ENCODE results near the gene KCNJ15. TPM values are rescaled to one million over a fixed set of nuclear protein-coding genes. Genes with fewer than 3 reads are reported as not detected.

KCNJ15 gene
- polyA plus RNA-seq, 4 donors: 3.6 to 236 (median 209) TPM

DNA sequence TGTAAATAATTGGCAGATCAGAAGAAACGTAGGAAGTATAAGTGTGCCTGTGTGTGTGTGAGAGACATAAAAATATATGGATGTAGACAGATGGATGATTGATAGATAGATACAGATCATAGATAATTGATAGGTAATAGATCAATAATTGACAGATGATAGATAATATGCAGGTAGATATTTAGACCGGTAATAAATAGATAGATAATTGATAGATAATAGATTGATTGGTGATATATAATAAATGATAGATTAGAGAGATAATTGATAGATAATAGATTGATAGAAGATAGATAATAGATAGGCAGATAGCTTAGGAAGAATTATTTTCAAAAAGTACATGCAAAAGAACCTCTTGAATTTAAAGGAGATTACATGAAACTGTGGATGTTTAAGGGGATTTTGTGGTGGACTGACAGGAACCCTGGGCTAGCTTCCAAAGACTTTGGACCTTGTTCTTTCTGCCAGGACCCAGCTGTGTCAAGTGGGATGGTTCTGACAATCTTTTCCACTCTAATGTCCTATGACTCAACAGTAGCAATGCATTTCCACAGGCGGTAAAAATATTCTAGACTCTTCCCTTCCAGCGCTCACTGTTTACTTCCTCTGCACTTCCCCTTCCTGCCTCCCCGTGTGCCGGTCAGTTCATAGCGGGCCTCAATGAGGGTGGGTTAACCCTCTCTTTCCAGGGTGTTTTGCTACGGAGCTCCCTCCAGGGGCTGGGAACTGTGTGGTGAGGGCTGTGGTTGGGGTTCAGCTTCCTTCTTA lies 39.4 kb downstream of the KCNJ15 start:
- DNase-seq (ENCODE audit: low read depth in 4 of 4, low spot score in 3 of 4): no peak

DNA sequence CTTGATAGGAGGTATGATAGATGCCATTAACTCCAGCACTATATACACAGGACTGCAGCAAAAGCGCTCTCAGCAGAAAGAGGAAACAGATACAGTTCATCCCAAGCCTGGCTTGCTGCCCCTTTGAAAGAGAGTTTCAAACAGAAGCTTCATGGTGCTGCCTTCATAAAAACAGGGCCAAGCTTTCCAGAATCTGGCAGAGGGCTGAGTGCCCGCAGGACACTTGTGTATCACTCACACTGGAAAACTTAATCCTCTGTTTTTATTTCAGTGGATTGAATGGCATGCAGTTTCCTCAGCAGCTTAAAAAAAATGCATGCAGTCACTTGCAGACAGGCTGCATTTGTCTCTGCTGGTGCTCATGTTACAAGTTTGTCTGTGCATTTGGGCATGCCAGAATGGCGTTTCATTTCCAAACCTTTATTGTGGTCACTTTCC lies 40.4 kb downstream of the KCNJ15 start:
- DNase-seq (ENCODE audit: low read depth in 4 of 4, low spot score in 3 of 4): no peak

DNA sequence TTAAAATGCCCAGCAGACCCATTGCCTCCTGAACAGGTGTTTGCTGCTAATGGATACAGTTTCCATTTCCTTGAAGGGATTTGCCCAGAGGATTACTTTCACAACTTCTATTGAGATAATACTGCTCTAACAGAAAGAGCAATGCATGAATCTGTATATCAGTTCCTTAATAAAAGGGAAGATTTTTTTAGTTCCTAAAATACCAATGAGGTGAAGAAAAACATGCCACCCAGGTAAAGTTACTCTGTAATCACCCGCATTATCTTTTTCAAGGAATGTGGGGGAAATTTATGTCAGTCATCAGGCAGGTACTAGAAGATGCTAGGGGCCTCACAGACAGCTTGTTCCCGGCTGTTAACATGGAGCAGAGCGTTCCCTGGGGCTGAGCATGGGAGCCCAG lies 41.1 kb downstream of the KCNJ15 start:
- DNase-seq (ENCODE audit: low read depth in 4 of 4, low spot score in 3 of 4): no peak

DNA sequence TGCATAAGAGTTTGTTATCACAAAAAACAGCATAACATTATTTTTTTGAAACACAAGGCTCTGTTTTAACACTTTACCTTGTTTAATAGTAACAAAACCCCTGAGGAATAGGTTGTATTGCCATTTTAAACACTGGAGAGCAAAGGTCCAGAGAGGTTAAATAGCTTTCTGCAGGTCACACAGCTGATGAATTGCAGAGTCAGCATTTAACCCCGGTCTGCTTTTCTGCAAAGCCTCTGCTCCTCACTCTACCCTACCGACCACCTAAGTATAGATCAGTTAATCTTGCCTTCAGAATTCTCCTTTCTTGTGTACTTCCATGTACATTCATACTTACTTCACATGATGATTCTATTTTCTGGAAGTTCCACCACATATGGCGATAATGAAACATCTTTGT lies 42.0 kb downstream of the KCNJ15 start:
- DNase-seq (ENCODE audit: low read depth in 4 of 4, low spot score in 3 of 4): no peak

DNA sequence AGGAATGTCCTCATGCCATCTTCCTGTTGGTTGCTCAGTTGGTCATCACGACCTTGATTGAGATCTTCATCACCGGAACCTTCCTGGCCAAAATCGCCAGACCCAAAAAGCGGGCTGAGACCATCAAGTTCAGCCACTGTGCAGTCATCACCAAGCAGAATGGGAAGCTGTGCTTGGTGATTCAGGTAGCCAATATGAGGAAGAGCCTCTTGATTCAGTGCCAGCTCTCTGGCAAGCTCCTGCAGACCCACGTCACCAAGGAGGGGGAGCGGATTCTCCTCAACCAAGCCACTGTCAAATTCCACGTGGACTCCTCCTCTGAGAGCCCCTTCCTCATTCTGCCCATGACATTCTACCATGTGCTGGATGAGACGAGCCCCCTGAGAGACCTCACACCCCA lies 42.9 kb downstream of the KCNJ15 start:
- DNase-seq (ENCODE audit: low read depth in 4 of 4, low spot score in 3 of 4): no peak

DNA sequence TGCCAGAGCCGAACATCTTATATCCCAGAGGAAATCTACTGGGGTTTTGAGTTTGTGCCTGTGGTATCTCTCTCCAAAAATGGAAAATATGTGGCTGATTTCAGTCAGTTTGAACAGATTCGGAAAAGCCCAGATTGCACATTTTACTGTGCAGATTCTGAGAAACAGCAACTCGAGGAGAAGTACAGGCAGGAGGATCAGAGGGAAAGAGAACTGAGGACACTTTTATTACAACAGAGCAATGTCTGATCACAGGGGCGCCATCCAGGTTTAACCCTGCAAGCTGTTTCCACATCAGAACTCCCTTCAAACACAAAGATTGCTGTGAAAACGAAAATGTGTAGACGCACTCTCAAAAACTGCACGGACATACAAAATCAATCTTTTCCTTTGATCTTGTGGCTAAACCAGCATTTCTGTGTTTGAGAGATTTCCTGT lies 43.4 kb downstream of the KCNJ15 start:
- DNase-seq (ENCODE audit: low read depth in 4 of 4, low spot score in 3 of 4): no peak

DNA sequence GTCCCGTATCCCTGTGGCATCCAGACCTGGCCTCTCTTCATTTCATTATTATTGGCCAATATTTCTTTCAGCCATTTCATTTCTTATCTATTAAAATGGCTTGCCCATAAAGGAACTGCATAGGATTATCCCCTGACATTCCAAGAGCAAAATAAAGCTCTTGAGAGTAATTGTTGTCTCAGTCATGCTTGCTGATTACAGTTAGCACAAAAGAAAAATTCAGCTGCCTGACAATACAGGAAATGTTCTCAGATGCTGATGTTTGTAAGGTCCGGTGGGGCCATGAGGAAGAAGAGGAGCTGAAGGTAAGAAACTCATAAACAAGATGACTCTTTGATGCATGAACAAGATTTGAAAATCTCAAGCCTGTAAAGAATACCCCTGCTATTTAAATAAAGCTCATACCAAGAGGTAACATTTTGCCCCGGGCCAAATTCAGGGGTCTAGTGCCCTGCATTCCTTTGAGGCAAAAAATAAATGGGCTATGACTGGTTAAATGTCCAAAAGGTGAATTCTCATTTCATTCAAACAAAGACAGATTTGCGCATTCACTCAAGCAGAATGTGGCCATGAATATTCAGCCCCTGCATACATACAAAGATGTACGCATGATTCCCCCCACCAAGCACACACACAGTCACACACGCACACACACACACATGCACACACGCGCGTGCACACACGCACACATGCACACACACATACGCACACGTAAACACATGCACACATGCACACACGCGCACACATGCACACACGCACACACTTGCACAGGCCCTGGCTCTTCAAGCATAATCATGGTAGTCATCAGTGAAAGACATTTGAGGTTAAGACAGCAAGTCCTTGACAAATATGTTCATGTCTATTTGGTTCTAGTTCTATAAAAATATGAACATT lies 44.8 kb downstream of the KCNJ15 start:
- DNase-seq (ENCODE audit: low read depth in 4 of 4, low spot score in 3 of 4): no peak

DNA sequence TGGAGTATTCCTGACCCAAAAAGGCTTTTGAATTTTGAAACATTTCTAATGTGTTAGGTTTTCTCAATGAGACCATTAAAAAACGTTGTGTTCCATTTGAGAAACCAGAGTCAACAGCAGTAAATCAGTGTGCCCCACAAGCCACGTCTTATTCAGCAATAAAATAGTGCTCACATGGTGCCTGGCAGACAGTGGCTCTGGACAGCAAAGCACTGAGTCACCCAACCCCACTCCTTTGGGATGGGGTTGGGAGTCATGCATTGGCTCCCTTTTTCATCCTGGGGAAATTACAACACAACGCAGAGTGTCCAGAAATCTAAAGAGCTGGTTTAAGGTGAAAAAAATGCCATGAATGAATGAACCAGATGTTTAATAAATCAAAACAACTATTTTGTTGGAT lies 46.5 kb downstream of the KCNJ15 start:
- DNase-seq (ENCODE audit: low read depth in 4 of 4, low spot score in 3 of 4): no peak

DNA sequence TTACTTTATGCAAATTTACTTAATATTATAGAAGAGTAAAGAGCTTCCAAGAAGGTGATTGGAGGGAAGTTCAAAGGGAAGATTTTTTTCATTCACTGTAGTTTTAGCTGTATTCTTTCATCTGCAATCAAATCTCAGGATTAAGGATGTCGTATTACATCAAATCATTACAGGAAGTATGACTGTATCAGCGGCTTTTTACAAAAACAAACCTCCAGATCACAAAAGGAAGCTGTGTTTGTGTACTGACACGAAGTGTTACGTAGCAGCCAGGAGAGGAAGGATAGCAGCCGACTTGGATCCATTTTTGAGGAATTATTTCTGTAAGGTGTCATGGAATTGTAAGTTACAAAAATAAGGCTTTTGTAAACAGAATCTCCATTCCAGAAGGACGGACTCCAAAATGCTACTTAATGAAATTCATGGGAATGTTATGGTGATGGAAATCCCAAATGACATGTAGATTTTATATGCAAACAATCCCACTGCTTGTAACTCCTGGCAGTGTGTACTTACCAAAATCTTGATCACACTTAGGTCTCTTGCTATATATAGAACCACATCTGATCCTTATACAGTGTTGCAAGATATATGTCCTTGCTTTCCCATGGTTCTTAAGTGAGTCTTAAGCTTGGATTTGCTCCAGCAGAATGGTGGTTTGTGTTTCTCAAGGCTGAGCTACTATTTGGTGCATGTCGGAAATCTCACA lies 49.8 kb downstream of the KCNJ15 start:
- DNase-seq (ENCODE audit: low read depth in 4 of 4, low spot score in 3 of 4): no peak

DNA sequence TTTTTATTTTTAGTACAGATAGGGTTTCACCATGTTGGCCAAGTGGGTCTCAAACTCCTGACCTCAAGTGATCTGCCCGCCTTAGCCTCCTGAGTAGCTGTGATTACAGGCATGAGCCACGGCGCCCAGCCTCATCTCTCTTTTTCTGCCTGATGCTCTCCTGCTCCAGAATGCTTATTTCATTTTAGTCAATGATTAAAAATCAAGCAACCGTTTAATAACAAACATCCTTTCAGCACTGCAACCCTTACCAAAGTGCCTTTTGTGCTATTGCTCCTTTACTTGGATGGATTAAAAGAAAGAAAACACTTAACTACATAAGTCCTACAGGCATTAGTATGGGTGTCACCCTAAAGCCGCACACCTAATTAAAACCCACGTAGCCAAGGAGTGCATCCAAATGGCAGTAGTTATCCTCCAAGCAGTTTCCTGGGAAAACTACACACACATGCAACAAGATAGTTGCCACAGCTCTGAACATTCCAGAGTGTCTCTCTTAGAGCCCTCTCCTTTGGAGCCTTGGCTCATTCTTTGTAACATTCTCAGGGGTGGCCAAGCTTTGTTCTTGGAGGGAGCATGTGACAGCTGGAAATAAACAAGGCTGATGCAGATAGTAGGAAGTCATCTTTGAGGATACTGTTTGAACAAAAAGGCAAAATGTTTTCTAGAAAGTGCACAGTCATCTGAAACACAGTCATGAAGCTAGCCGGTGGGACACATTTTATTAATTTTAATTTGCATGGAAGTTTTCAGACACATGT lies 51.2 kb downstream of the KCNJ15 start:
- DNase-seq (ENCODE audit: low read depth in 4 of 4, low spot score in 3 of 4): no peak

DNA sequence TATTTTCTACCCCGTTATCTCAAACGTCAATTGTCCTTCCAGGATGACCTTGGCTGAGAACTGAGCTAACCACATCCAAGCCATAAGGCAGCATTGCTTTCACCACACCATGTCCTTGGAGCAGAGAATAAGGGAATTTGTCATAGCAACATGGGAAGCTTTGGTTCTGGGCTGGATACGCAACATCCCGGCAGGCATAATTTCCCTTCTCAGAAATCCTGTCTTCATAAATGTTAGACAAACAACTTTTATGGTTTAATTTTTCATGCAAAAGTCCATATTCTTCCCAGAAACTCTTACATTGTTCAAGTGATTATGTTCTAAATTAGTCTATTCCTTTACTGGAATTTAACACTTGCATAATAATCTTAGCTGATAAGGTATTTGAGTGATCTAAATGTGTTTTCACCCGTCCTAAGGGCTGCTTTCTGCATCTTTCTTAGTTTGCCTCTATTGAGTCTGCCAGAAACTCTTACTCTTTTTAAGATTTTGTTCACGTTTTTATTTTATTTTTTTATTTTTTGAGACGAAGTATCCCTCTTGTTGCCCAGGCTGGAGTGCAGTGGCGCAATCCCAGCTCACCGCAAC lies 51.8 kb downstream of the KCNJ15 start:
- DNase-seq (ENCODE audit: low read depth in 4 of 4, low spot score in 3 of 4): no peak

DNA sequence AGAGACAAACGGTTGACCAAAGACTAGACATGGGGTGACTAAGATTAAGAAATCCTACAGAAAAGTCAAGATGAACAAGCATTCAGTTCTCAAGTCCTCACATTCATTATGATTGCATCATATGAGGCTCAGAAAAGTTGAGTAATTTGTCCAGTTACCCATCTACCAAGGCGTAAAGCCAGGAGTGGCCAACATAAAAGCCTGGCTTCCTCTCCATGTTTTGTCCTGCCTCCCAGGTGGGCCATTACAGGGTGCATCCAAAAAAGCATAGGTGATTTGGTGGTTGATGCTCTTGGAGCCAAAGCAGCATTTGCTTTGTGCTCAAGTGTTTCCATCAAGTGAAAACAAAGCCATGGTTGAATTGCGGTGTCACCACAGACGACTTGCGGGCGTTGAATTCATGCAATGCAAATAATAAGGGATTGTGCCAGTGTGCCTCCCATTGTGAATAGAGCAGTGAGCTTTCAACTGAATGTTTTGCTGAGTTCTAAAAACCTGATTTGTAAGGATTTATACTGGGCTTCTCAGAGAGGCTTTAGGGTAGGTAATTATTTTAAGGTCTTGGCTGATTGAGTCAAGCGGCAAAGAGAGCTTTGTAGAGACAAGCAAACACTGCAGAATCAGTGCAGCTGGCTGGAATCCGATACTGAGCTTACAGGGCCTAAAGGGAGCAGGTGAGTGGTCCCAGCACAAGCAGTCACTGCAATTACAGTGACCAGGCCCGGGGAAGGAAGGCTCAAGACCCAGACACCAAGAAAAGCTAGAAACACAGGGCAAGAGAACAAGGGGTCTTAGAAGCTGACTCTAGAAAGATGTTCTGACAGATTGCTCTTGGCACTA lies 54.1 kb downstream of the KCNJ15 start:
- no peak for DNase-seq (ENCODE audit: low read depth in 4 of 4, low spot score in 3 of 4)

DNA sequence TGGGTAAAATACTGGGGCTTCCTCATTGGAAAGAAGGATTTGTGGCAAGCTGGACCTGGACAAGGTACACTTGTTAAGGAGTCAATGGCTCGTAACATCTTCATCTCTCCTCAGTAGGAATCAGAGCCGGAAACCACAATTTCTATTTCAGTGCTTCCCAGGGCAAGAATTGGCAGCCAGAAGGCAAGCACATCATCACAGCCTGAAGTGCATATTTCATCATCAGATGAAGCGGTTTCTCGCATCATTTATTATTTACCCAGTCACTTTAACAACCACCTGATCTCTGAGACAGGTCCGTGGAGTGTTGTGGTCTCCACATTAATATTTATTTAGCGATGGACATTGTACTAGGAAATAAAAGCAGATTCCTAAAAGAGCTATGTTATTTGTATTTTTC lies 55.0 kb downstream of the KCNJ15 start:
- no peak for DNase-seq (ENCODE audit: low read depth in 4 of 4, low spot score in 3 of 4)

DNA sequence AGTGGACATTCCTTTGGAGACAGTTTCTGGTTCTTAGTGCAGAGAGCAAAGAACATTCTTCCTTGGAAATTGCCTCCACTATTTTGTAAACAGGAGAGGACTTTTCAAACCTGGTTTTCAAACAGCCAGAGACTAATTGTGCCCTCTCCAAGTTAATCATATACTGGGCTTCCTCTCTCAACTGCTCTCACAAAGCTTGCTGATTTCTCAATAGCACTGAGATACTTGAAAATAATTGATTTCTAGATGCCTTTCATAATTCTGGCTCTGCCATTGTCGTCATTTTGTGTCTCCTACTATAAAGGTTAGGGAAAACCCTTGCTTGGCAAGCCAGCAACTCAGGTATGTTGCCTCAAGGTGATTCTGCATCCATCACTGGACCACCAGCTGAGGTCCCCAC lies 56.0 kb downstream of the KCNJ15 start:
- DNase-seq (ENCODE audit: low read depth in 4 of 4, low spot score in 3 of 4): no peak

DNA sequence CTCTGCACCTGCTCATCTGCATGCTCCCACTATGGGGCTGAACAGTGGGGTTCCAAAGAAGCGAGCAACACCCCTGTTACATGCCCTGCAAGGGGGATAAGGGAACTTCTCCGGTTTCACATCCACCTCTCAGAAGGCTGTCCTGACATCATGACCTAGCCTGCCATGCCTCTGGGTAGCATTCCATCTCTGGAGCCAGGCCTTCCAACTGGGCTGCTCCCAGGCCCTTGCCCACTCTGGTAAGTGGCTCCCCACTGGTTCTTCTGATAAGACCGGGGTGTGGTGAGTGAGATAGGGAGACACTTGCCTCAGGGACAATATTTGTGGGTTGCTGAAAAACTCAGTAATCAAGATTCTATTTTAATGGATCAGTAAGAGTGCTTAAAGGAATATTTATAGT lies 57.8 kb downstream of the KCNJ15 start:
- DNase-seq (ENCODE audit: low read depth in 4 of 4, low spot score in 3 of 4): no peak

DNA sequence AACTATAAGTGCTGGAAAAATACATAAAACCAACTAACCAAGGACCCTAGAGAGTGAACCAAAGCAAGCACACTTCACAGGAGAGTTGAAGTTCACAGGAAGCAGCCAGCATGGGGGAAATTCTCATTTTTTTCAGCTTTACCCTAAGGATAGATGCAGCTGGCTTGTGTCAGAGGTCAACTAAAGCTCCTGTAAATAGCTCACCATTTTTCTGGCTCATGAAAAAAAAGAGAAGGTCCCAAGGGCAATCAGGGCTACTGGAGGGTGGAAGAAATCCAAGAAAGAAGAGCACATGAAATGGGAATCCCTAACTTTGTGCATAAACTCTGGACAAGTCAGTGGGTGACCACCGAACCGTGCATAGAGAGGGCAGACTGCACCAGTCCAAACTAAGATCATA lies 58.3 kb downstream of the KCNJ15 start:
- DNase-seq (ENCODE audit: low read depth in 4 of 4, low spot score in 3 of 4): no peak

DNA sequence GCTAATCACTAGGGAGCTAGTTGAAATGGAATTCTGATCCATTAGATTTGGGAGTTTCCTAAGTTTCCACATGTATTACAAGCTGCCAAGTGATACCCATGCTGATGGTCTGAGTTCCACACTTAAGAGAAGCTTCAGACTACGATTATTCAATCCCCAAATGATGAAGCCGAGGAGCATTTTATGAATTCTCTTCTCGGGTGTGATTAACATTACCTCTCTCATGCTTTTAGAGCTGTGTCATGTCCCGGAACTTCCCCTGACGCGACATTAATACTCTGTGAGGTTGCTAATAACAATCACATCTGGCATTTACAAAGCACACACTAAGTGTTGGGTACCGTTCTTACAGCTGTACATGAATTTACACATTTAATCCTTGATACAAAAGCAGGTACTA lies 63.0 kb downstream of the KCNJ15 start:
- no peak for DNase-seq (ENCODE audit: low read depth in 4 of 4, low spot score in 3 of 4)

DNA sequence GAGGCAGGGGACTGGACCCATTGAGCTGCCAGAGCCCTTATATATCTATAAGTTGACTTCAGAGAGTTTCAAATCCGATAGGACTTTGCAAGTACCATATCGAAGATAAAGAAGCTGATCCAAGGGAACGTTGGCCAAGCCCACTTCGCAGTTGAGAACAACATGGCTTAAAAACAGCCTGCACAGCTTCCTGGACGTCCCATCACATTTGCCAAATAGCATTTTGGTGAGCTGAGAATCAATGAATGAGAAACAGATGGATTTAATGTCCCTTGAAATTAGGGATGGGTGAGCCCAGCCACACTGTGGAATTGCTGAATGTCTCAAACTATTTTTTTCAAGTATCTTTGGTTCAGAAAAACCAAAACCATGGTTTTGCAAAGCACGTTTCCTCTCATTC lies 64.8 kb downstream of the KCNJ15 start:
- DNase-seq (ENCODE audit: low read depth in 4 of 4, low spot score in 3 of 4): no peak

DNA sequence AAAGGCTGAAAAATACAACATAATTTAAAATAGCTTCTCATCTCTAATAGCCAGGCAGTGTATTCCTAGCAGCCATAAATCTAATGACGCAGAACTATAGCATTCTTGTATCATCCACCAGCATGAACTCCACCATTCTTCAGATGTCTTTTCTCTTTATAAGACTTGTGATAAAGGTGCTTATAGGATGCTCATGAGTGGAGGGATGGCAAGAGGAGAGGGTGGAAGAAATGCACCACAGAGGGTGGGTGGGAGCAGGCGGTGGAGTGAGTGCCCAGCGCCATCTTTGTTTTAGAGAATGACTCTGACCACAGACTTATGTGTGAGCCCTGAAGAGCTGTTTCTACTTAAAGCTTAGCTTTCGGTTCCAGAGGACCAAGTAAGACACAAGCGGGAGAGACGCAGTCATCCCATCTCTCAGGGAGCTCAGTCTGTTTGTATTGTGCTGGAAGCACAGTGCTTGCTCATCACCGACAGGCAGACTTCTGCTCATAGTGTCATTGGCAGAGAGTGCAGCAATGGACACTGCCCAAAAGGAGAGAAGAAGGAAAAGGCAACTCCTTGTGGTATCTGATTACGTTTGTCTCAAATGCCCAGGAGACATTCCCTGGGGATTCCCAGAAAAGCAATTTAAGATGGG lies 65.6 kb downstream of the KCNJ15 start:
- no peak for DNase-seq (ENCODE audit: low read depth in 4 of 4, low spot score in 3 of 4)

Data from left renal pelvis (tissue), 4 donors.